ENCODE data around the gene UBE2H. TPM values are rescaled to one million over a fixed set of nuclear protein-coding genes. Genes with fewer than 3 reads are reported as not detected.

UBE2H gene
- total RNA-seq, 4 donors from 2014 or later = 82.7 to 162 (median 103) TPM

- H3K9me3 ChIP-seq = no peaks in the 10 kb centered on the region
- no peak for ATAC-seq
- H3K4me3 ChIP-seq = no peak overlapping the region
- H3K27me3 ChIP-seq = no peaks in the 10 kb centered on the region
- intact Hi-C loops (cut with DNase I; ENCODE audit: low total_unique reads) = no loop called here
- peak overlapping the region in 3 of 4 donors; percentile 19 to 40 (median 36) for H3K27ac ChIP-seq
- H3K36me3 ChIP-seq = no peaks in the 10 kb centered on the region
- TF ChIP-seq POLR2A (IDR thresholded peaks at IDR 0.05) (no peak), CTCF (IDR thresholded peaks at IDR 0.05 in 4 of 5, conservative IDR thresholded peaks at IDR 0.05 in 1 of 5) (no peak)
- H3K4me1 ChIP-seq = peaks cover 22 to 36% of the 10 kb centered on the region in 2 donors
- in situ Hi-C loops (cut with MboI; ENCODE audit: low sequenced_read_pairs in 4 of 4) = no loop called here
- DNase-seq = no peak
Observed at GRCh38 chr7:129889133-129889844, 63.5 kb downstream of the UBE2H start.

GRCh38 chr7:129887865-129888264 lies 64.9 kb downstream of the UBE2H start:
- Histone ChIP-seq H3K36me3 (no peaks in the 10 kb centered on the region), H3K9me3 (no peaks in the 10 kb centered on the region), H3K4me1 (peaks cover 13 to 30% of the 10 kb centered on the region in 2 donors), H3K27ac (peak overlapping the region in 2 of 4 donors; percentile 30 to 59), H3K27me3 (no peaks in the 10 kb centered on the region), H3K4me3 (no peak overlapping the region)
- intact Hi-C loops (cut with DNase I; ENCODE audit: low total_unique reads) (no loop called here), in situ Hi-C loops (cut with MboI; ENCODE audit: low sequenced_read_pairs in 4 of 4) (no loop called here)
- ATAC-seq = no peak
- DNase-seq = no peak
- TF ChIP-seq CTCF (IDR thresholded peaks at IDR 0.05 in 4 of 5, conservative IDR thresholded peaks at IDR 0.05 in 1 of 5) (no peak), POLR2A (IDR thresholded peaks at IDR 0.05) (no peak)

- no peak for TF ChIP-seq POLR2A (IDR thresholded peaks at IDR 0.05)
- TF ChIP-seq CTCF (IDR thresholded peaks at IDR 0.05 in 4 of 5, conservative IDR thresholded peaks at IDR 0.05 in 1 of 5) = no peak
- Histone ChIP-seq H3K9me3 (no peaks in the 10 kb centered on the region), H3K27ac (peak overlapping the region; percentile 37 to 62 (median 58)), H3K27me3 (no peaks in the 10 kb centered on the region), H3K4me3 (no peak overlapping the region), H3K4me1 (peaks cover 21 to 35% of the 10 kb centered on the region in 2 donors), H3K36me3 (no peaks in the 10 kb centered on the region)
- intact Hi-C loops (cut with DNase I; ENCODE audit: low total_unique reads) (no loop called here), in situ Hi-C loops (cut with MboI; ENCODE audit: low sequenced_read_pairs in 4 of 4) (no loop called here)
- DNase-seq (no peak), ATAC-seq (no peak)
Observed at GRCh38 chr7:129886818-129887186, 66.0 kb downstream of the UBE2H start.

- H3K9me3 ChIP-seq = no peaks in the 10 kb centered on the region
- ATAC-seq (peak in 1 of 2 donors; percentile 64), DNase-seq (no peak)
- H3K27me3 ChIP-seq = no peaks in the 10 kb centered on the region
- intact Hi-C loops (cut with DNase I; ENCODE audit: low total_unique reads) (no loop called here), in situ Hi-C loops (cut with MboI; ENCODE audit: low sequenced_read_pairs in 4 of 4) (no loop called here)
- TF ChIP-seq CTCF (IDR thresholded peaks at IDR 0.05 in 4 of 5, conservative IDR thresholded peaks at IDR 0.05 in 1 of 5) = no peak
- no peak for TF ChIP-seq POLR2A (IDR thresholded peaks at IDR 0.05)
- no peak overlapping the region for H3K4me3 ChIP-seq
- peak overlapping the region; percentile 37 to 62 (median 58) for H3K27ac ChIP-seq
- H3K4me1 ChIP-seq = peaks cover 22 to 35% of the 10 kb centered on the region in 2 donors
- H3K36me3 ChIP-seq = no peaks in the 10 kb centered on the region
Observed at GRCh38 chr7:129886167-129886817, 66.5 kb downstream of the UBE2H start.
